ENCODE results near the gene ZNF174. TPM values are rescaled to one million over a fixed set of nuclear protein-coding genes. Genes with fewer than 3 reads are reported as not detected.

The ZNF174 gene
- polyA plus RNA-seq (13.0 and 14.8 TPM in 2 replicates), polyA minus RNA-seq (16.3 and 21.2 TPM in 2 replicates)

GRCh38 chr16:3400779-3401688 is at the start of gene ZNF174, which contains the start of gene ZSCAN32:
TSS of gene ZNF174 (plus strand) at chr16:3401215. CDS start at chr16:3402005, 790 bp downstream.
TSS of gene ZSCAN32 (minus strand) at chr16:3401004. CDS start at chr16:3397557, 3,447 bp downstream.
- TF ChIP-seq POLR2AphosphoS5 (IDR thresholded peaks at IDR 0.05), result peak; percentile 81
- peak; percentile 44 for TF ChIP-seq RAD21 (conservative IDR thresholded peaks at IDR 0.05)
- peak; percentile 52 for TF ChIP-seq SMC3 (conservative IDR thresholded peaks at IDR 0.05; ENCODE audit: poor library complexity)
- TF ChIP-seq MXI1 (conservative IDR thresholded peaks at IDR 0.05; ENCODE audit: poor library complexity, severe bottlenecking), result peak; percentile 83
- TF ChIP-seq CTCF (IDR thresholded peaks at IDR 0.05; ENCODE audit: poor library complexity, severe bottlenecking), result peak; percentile 33
- peak; percentile 97 for TF ChIP-seq TAF1 (IDR thresholded peaks at IDR 0.05; ENCODE audit: low read depth)
- TF ChIP-seq REST (IDR thresholded peaks at IDR 0.05; ENCODE audit: borderline replicate concordance), result peak; percentile 77
- peak; percentile 67 for TF ChIP-seq EP300 (conservative IDR thresholded peaks at IDR 0.05; ENCODE audit: poor library complexity, severe bottlenecking)
- no peak for TF ChIP-seq EZH2 (IDR thresholded peaks at IDR 0.05; ENCODE audit: borderline replicate concordance, insufficient read depth, low read length, poor library complexity, severe bottlenecking)
- Histone ChIP-seq H3K79me2 (replicated peaks; ENCODE audit: insufficient read depth, low read length) (peaks cover 22% of the 10 kb centered on the region), H3F3A (ENCODE audit: insufficient read depth, low read length, poor library complexity, severe bottlenecking) (no peaks in the 10 kb centered on the region), H3K27ac (ENCODE audit: low read length) (peak within 1 kb of the TSS; percentile 55), H2AFZ (ENCODE audit: low read depth, low read length) (peak within 1 kb of the TSS; percentile 46), H3K27me3 (ENCODE audit: insufficient read depth, low read depth, low read length) (no peaks in the 10 kb centered on the region), H3K4me2 (ENCODE audit: low read length) (peak within 1 kb of the TSS; percentile 88), H3K9me3 (ENCODE audit: low read length) (no peaks in the 10 kb centered on the region), H3K4me3 (ENCODE audit: low read length) (peak within 1 kb of the TSS; percentile 87), H3K9ac (ENCODE audit: low read length) (peak within 1 kb of the TSS; percentile 70), H3K36me3 (ENCODE audit: insufficient read depth, low read length) (peaks cover 13% of the 10 kb centered on the region), H3K9me2 (ENCODE audit: insufficient read depth, low read length) (no peaks in the 10 kb centered on the region), H4K20me1 (ENCODE audit: insufficient read depth) (no peaks in the 10 kb centered on the region)

GRCh38 chr16:3355589-3355988 is 45.4 kb upstream of the ZNF174 start, which contains the start of gene OR2C1:
TSS of gene OR2C1 (plus strand) at chr16:3355889. CDS start at chr16:3355941, 52 bp downstream.
- Histone ChIP-seq H2AFZ (ENCODE audit: low read depth, low read length) (no peak within 1 kb of the TSS), H3K9ac (ENCODE audit: low read length) (no peak within 1 kb of the TSS), H3K27me3 (ENCODE audit: insufficient read depth, low read depth, low read length) (no peaks in the 10 kb centered on the region), H3K79me2 (replicated peaks; ENCODE audit: insufficient read depth, low read length) (no peaks in the 10 kb centered on the region), H3K36me3 (ENCODE audit: insufficient read depth, low read length) (no peaks in the 10 kb centered on the region), H3K9me2 (ENCODE audit: insufficient read depth, low read length) (no peaks in the 10 kb centered on the region), H3K9me3 (ENCODE audit: low read length) (no peaks in the 10 kb centered on the region), H3K27ac (ENCODE audit: low read length) (no peak within 1 kb of the TSS), H3F3A (ENCODE audit: insufficient read depth, low read length, poor library complexity, severe bottlenecking) (no peaks in the 10 kb centered on the region), H4K20me1 (ENCODE audit: insufficient read depth) (no peaks in the 10 kb centered on the region), H3K4me3 (ENCODE audit: low read length) (no peak within 1 kb of the TSS), H3K4me2 (ENCODE audit: low read length) (no peak within 1 kb of the TSS)
- TF ChIP-seq EP300 (conservative IDR thresholded peaks at IDR 0.05; ENCODE audit: poor library complexity, severe bottlenecking) (no peak), TAF1 (IDR thresholded peaks at IDR 0.05; ENCODE audit: low read depth) (no peak), REST (IDR thresholded peaks at IDR 0.05; ENCODE audit: borderline replicate concordance) (no peak), MXI1 (conservative IDR thresholded peaks at IDR 0.05; ENCODE audit: poor library complexity, severe bottlenecking) (no peak), RAD21 (conservative IDR thresholded peaks at IDR 0.05) (no peak), EZH2 (IDR thresholded peaks at IDR 0.05; ENCODE audit: borderline replicate concordance, insufficient read depth, low read length, poor library complexity, severe bottlenecking) (no peak), SMC3 (conservative IDR thresholded peaks at IDR 0.05; ENCODE audit: poor library complexity) (no peak), POLR2AphosphoS5 (IDR thresholded peaks at IDR 0.05) (no peak), CTCF (IDR thresholded peaks at IDR 0.05; ENCODE audit: poor library complexity, severe bottlenecking) (no peak)

All from neural cell (in vitro differentiated cells).